EH (cell line): ENCODE measurements around the gene PSMB4.
"Not testable (repeated sequence)": the region's sequence is repeated elsewhere in the genome, so short reads cannot be mapped to it uniquely, and the experiment has no call there.

ENCODE experiments used
- DNase-seq: peaks from one replicate; pipeline ENCODE4 v3.0.0-alpha.2; 2015; ENCODE audit warnings: low read depth

Gene PSMB4

DNA sequence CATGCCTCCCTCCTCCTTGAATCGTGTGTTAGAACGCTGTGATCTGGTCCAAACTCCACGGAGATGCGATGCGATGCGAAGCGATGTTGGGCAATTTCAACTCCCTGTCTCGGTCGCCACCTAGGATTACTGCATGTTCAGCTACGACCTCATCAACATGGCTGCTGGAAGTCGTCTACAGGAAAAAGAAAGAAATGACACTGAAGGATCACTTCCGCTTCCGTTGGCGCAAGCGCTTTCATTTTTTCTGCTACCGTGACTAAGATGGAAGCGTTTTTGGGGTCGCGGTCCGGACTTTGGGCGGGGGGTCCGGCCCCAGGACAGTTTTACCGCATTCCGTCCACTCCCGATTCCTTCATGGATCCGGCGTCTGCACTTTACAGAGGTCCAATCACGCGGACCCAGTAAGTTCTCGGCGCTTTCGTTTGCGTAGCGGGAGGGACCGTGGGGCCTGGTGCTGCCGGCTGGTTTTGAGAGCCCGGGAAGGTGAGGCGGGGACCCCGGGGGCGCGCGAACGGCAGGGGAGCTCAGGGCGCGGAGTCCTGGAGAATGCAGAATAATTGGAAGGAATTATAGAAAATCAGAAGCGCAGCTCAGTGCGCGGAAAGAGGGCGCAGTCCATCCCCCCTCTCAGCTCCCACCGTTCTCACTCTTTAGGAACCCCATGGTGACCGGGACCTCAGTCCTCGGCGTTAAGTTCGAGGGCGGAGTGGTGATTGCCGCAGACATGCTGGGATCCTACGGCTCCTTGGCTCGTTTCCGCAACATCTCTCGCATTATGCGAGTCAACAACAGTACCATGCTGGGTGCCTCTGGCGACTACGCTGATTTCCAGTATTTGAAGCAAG lies at the start of gene PSMB4:
TSS of gene PSMB4 (plus strand) at position 250 of the 848 bp plus-strand sequence. CDS start at position 265, 15 bp downstream.
- peak; percentile 95 for DNase-seq

DNA sequence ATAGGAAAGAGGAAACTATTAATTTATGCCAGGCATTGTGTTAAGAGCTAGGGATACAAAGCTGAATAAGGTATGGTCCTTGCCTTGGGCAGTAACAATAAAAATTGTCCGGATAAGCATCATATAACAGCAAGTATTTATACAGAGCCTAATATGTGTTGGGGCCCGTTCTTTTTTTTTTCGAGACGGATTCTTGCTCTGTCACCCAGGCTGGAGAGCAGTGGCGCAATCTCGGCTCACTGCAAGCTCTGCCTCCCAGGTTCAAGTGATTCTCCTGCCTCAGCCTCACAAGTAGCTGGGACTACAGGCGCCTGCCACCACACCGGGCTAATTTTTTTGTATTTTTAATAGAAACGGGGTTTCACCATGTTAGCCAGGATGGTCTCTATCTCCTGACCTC lies 49.0 kb upstream of the PSMB4 start:
- not testable (repeated sequence) for DNase-seq

GRCh38 chr1:151352021-151352718 lies 47.2 kb upstream of the PSMB4 start:
- peak; percentile 44 for DNase-seq

GRCh38 chr1:151356696-151357095 lies 42.7 kb upstream of the PSMB4 start:
- DNase-seq = no peak

GRCh38 chr1:151361883-151362282 lies 37.5 kb upstream of the PSMB4 start:
- no peak for DNase-seq

- no peak for DNase-seq
These were observed 36.8 kb upstream of the PSMB4 start for GRCh38 chr1:151362308-151363155.

GRCh38 chr1:151364996-151365395 lies 34.4 kb upstream of the PSMB4 start:
- no peak for DNase-seq

DNA sequence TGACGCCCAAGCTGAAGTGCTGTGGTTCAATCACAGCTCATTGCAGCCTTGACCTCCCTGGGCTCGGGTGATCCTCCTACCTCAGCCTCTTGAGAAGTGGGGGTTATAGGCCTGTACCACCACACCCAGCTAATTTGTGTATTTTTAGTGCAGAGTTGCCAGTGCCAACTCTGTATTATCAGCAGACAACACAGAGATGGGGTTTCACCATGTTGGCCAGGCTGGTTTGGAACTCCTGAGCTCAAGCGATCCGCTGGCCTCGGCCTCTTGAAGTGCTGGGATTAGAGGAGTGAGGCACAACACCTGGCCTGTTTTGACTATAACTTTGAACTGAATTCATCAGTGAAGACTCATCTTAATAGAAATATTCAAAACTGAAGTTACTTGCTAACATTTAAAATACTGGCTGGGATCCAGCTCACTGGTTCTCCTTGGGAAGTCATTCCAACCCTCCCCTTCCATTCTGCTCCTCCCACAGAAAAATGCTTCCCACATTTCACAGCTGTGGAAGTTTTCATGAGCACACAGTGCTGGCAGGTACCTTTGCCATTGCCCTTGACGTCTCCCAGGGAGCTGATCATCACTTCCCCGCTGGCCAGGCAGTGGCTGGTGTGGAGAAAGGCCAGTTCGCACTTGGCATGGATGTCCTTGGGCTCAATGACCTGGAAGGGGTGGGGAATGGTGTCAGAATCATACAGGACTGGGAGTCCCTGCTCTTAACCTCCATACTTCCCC lies 31.5 kb upstream of the PSMB4 start:
- no peak for DNase-seq

DNA sequence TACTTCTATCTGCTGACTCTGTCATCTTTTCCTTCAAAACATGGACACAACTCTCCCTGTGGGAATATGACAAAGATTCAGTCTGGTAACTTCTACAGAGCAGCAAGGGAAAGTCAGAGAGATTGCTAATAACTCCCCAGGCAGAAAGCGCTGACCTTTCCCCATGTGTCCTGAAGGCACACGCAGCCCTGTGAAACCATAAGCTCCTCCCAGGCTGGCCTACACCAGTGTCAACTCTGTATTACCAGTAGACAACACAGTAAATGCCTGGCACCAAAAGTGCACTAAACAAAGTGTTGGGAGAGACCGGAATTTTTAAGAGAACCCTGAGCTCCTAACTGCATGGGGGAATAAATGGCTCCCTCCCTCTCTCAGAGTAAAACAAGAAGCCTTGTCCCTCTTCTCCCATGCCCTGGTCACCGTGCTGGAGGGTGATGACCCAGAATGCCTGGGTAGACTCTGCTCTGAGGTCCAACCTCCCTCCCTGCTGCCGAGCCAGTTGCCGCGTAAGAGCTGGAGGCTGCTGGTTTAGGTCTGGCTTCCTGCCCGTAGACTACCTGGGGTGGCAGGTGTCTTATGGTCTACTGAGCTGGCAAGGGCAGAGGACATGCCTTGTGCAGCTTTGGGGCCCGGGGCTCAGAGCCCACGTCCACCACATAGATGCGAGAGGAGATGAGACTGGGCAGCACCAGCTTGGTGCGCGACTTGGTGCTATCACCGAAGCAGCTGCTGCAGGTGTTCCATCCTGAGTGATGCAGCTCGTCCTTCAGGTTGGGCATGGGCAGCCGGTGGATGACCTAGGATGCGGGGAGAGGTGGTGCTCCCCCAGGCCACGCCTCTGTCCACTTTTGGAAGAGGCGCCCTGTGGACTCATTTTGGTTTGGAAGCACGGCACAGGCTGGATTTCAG lies 30.7 kb upstream of the PSMB4 start:
- no peak for DNase-seq

GRCh38 chr1:151369302-151369610 lies 30.1 kb upstream of the PSMB4 start:
- no peak for DNase-seq

- DNase-seq = no peak
These were observed 29.7 kb upstream of the PSMB4 start for GRCh38 chr1:151369621-151370048.

DNA sequence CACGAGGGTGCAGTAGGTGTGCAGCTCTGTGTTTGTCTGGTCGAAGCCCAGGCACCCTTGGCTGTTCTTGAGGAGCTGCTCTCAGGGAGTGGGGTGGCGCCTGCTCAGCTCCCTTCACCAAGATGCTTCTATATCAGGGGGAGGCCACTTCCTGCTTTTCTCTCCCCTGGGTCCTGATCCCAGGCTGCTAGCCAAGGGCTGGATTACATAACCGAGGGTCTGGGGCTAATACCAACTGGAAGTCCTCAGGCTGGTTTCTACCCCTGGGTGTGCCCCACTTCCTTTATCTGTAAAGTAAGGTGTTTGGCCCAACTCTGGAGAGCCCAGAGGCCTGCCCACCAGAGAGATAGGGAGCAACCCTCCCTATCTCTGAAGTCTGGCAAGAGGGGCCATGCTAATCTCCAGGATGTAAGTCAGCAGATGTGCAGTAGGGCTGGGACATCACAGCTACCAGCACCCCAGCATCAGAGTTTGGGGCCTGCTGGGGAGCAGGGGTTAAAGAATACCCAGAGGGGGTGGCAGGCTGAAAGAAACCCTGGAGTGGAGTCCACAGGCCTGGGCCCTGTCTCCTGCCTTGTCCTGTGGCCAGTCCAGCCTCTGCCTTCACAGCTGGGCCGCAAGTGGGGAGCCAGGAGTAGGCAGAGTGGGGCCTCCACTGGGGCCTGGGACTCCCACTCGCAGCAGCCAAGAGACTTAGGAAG lies 29.0 kb upstream of the PSMB4 start:
- DNase-seq = no peak

- peak; percentile 65 for DNase-seq
These were observed 27.9 kb upstream of the PSMB4 start for GRCh38 chr1:151371370-151372057.

DNA sequence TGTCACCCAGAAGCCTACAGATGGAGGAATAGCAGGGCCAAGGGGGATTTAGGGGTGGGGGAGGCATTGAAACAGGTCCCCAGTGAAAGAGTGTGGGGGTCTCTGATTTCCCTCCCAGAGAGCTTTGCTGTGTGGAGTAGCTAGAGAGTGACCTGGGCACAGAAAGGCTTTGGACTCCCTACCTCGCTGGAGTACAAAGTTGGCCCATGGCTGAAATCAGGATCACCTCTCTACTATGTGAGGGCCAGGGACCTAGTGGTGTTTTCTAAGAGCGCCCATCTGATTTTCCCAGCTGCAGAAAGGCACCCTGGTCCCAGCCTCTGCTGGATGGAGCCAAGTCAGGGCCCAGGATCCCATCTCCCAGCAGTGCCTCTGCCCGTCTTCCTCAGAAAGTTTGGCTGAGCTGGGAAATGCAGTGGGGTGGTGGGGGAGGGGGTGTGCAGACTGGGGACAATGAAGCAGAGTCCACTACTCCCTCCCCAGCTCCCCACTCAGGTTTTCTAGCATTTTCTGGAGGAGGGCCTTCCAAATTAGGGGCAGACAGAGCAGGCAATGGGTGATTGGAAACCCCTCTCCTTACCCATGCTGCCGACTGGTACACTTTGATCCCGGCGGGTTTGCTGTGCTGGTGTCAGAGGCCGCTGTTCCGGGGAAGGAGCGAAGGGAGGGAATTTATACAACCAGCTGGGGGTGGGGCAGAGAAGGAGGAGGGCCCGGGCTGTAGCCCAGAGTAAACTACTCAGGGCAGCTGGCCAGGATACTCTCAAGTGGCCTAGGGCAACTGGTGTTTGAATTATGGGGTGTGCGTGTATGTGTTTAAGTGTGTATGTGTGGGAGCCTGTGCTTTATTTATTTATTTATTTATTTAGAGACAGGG lies 27.1 kb upstream of the PSMB4 start, which contains the start of gene SELENBP1:
TSS of gene SELENBP1 (minus strand) at position 648 of the 877 bp plus-strand sequence. CDS start at position 584, 64 bp downstream.
- DNase-seq = peak; percentile 84

GRCh38 chr1:151373196-151373595 lies 26.2 kb upstream of the PSMB4 start:
- DNase-seq = no peak

GRCh38 chr1:151377150-151377884 lies 22.1 kb upstream of the PSMB4 start:
- DNase-seq = no peak

- DNase-seq = no peak
These were observed 14.8 kb upstream of the PSMB4 start for GRCh38 chr1:151384584-151384983.

DNA sequence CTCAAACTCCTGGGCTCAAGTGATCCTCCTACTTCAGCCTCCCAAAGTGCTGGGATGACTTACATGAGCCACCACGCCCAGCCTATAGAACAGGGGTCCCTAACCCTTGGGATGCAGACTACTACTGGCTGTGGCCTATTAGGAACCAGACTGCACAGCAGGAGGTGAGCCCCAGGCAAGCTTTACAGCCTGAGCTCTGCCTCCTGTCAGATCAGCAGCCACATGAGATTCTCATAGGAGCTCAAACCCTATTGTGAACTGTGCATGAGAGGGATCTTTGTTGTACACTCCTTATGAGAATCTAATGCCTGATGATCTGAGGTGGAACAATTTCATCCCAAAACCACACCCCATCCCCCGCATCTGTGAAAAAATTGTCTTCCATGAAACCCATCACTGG lies 13.4 kb upstream of the PSMB4 start:
- no peak for DNase-seq
